ENCODE results near the gene LRMDA.

Gene LRMDA

DNA sequence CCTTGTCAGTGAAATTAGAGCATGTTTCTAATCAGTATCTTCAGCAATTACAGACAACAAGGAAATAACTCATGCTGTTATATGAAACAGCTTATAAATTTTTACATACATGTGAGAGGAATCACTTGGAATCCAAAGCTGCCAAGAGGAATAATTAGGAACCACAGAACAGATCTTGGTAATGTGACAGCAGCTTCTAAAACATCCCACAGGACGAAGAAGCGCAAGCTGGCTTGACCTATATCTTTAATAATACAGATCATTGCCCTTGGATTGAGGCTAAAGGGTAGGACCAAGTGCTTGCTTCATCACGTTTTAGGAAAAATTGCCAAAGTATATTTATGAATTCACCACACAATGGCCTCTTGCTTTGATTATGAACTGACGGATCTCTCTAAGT is 869.8 kb downstream of the LRMDA start:
- Histone ChIP-seq H2AFZ (ENCODE audit: low read length, unreplicated experiment) (no peak overlapping the region), H3K4me1 (ENCODE audit: control insufficient read depth, insufficient read depth, low read length, unreplicated experiment) (no peaks in the 10 kb centered on the region), H3K27me3 (ENCODE audit: insufficient read depth, low read length) (no peaks in the 10 kb centered on the region), H3K36me3 (ENCODE audit: insufficient read depth, low read length) (no peaks in the 10 kb centered on the region), H3K27ac (ENCODE audit: low read depth, low read length) (no peak overlapping the region), H3K79me2 (ENCODE audit: control insufficient read depth, insufficient read depth, low read length, unreplicated experiment) (no peaks in the 10 kb centered on the region), H3K4me3 (ENCODE audit: low read depth, low read length) (no peak overlapping the region)

DNA sequence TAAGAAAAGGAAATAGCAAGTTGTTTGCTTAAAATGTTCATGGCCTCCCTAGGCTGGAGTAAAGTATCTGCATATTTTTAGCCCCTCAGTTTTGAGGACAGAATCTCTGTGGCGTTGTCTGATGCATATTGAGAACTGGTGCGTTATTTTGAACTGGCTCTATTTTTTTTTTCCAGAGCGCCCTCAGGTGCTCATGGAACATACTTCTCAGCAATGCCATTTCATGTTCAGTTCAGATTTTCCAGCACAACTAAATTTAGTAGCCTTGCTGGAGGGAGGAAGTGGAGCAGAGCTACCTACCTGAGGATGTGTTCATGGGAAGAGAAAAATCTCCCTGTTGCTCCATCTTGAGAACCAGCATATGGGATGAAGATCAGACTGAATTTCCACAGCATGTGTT is 870.5 kb downstream of the LRMDA start:
- Histone ChIP-seq H3K4me3 (ENCODE audit: low read depth, low read length) (no peak overlapping the region), H3K4me1 (ENCODE audit: control insufficient read depth, insufficient read depth, low read length, unreplicated experiment) (no peaks in the 10 kb centered on the region), H3K79me2 (ENCODE audit: control insufficient read depth, insufficient read depth, low read length, unreplicated experiment) (no peaks in the 10 kb centered on the region), H3K36me3 (ENCODE audit: insufficient read depth, low read length) (no peaks in the 10 kb centered on the region), H3K27me3 (ENCODE audit: insufficient read depth, low read length) (no peaks in the 10 kb centered on the region), H2AFZ (ENCODE audit: low read length, unreplicated experiment) (no peak overlapping the region), H3K27ac (ENCODE audit: low read depth, low read length) (no peak overlapping the region)

DNA sequence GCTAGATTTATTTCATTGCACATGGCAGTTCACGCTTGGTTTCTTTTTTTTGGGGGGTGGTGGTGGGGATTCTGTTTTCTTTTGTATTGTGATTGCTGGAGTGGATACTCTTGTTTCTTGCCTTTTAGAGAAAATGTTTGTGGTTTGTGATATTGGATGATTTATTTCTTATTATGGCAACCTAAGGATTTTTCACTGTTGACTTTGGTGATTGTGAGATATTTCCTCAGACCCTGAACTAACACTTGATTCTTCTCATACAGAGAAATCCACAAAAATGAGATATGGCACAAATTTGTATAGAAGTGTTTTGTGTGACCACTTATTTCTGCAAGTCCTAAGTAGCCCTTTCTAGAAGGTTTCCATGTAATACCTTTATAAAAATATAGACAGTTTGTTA is 871.1 kb downstream of the LRMDA start:
- Histone ChIP-seq H3K27ac (ENCODE audit: low read depth, low read length) (no peak overlapping the region), H3K4me1 (ENCODE audit: control insufficient read depth, insufficient read depth, low read length, unreplicated experiment) (no peaks in the 10 kb centered on the region), H2AFZ (ENCODE audit: low read length, unreplicated experiment) (no peak overlapping the region), H3K36me3 (ENCODE audit: insufficient read depth, low read length) (no peaks in the 10 kb centered on the region), H3K79me2 (ENCODE audit: control insufficient read depth, insufficient read depth, low read length, unreplicated experiment) (no peaks in the 10 kb centered on the region), H3K27me3 (ENCODE audit: insufficient read depth, low read length) (no peaks in the 10 kb centered on the region), H3K4me3 (ENCODE audit: low read depth, low read length) (no peak overlapping the region)

DNA sequence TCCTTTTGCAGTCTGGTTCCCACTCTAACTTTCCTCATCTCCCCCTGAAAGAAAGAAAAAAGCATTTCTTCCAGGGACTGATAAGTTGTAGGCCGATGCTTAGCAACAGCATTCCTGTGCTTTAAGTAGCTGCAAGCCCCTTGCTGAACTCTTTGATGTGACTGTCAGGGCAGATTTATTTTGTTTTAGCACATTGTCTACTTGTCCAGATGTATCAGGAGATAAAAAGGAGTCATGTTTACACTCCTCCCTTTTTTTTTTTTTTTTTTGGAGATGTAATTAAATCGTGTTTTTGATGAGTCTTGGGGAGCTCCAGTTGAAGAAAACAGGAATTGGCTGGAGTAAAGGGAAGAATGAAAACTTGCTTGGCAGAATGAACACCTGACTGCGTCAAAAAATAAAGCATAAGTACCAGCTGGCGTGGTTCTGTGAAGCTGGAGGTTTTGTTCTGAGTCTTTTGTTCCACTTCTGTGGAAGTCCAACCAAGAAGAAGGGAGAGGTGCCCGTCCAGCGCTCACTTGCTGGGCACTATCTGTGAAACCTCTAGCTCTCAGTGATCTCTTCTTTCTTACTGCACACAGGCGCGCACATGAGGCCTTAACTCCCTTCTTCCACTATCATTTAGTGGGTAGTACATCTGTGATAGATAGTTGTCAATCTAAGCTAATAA is 871.7 kb downstream of the LRMDA start:
- Histone ChIP-seq H3K27me3 (ENCODE audit: insufficient read depth, low read length) (no peaks in the 10 kb centered on the region), H3K27ac (ENCODE audit: low read depth, low read length) (no peak overlapping the region), H3K79me2 (ENCODE audit: control insufficient read depth, insufficient read depth, low read length, unreplicated experiment) (no peaks in the 10 kb centered on the region), H2AFZ (ENCODE audit: low read length, unreplicated experiment) (no peak overlapping the region), H3K4me3 (ENCODE audit: low read depth, low read length) (no peak overlapping the region), H3K4me1 (ENCODE audit: control insufficient read depth, insufficient read depth, low read length, unreplicated experiment) (no peaks in the 10 kb centered on the region), H3K36me3 (ENCODE audit: insufficient read depth, low read length) (no peaks in the 10 kb centered on the region)

DNA sequence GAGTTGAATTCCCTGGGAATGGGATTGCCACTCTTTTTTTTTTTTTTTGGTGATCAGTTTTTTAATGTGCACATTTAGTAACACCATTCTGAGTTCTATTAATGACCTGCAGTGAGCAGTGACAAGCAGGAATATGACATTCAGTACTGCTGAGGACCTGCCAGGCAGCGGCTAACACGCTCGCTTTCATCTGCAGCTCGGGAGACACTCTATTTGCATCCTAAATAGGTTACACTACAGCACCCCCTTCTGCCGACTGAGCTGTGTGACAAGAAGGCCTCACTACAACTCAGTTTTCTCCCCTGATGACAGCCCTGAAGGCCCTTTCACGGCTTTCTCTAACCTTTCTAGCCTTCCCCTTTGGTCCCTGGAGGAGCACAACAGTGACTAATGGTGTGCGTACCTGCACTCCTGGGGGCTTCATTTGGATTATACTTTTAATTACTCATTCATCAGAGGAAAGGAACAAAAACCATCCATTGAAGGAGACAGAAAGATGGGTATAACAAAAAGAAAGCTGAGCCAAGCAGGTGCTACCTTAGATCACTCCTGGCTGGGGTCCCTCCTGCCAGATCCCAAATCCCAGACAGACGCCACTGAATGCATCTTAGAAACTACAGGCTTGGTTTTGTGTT is 872.4 kb downstream of the LRMDA start:
- H3K36me3 ChIP-seq (ENCODE audit: insufficient read depth, low read length), result no peaks in the 10 kb centered on the region
- no peak overlapping the region for H2AFZ ChIP-seq (ENCODE audit: low read length, unreplicated experiment)

DNA sequence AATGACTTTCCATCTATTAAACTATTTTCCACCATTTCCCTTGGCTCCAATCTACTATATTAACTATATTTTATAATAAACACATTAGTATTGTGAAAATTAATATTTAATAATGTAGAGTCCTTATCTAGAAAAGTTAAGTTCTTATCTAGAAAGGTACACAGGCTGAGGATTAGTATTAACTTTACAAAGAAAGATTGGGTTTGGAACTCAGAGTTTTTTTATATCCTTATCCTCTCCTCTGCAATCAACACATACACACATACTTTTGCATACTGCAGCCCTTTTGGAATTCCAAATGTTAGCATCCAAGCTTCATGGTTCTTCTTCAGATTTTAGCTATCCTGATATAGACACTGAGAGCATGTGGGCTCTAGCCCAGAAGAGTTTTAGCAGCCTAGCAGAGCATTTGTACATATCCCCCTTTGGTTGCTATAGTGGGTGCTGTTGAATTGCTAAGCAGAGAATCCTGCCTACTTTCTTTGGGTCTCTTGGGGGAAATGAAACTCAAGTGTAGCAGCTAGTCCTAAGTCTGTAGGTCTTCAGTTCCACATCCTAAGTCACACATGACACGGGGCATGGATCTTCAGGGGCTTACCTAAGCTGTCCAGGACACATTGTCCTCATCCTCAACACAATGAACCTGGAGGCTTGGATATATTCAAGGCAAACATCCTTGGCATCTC is 874.6 kb downstream of the LRMDA start:
- peaks cover 15% of the 10 kb centered on the region for H3K4me1 ChIP-seq (ENCODE audit: control insufficient read depth, insufficient read depth, low read length, unreplicated experiment)

More for the DNA sequence above, 872.4 kb downstream of the LRMDA start:
- no peaks in the 10 kb centered on the region for H3K4me1 ChIP-seq (ENCODE audit: control insufficient read depth, insufficient read depth, low read length, unreplicated experiment)
- H3K4me3 ChIP-seq (ENCODE audit: low read depth, low read length), result no peak overlapping the region
- H3K27ac ChIP-seq (ENCODE audit: low read depth, low read length), result no peak overlapping the region
- H3K27me3 ChIP-seq (ENCODE audit: insufficient read depth, low read length), result no peaks in the 10 kb centered on the region
- no peaks in the 10 kb centered on the region for H3K79me2 ChIP-seq (ENCODE audit: control insufficient read depth, insufficient read depth, low read length, unreplicated experiment)

DNA sequence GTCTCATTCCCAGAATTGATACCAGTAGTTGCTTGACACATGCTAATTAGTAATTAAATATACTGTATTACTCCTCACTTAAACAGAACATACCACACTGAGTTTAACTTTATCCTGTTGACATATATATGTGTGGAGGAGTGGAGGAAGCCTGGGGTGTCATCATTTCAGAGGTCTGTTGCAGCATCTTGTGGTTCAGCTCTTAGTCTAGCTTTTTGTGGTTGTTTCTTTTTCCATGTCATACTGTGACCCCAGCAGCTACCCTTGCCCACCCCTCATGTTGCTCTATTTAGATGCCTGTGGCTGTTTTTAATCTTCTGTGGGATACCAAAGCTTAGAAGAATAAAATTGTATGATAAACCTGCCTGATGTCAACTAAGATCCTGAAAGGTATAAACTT is 875.4 kb downstream of the LRMDA start:
- H3K79me2 ChIP-seq (ENCODE audit: control insufficient read depth, insufficient read depth, low read length, unreplicated experiment), result no peaks in the 10 kb centered on the region
- H3K4me3 ChIP-seq (ENCODE audit: low read depth, low read length), result no peak overlapping the region
- no peaks in the 10 kb centered on the region for H3K27me3 ChIP-seq (ENCODE audit: insufficient read depth, low read length)
- H2AFZ ChIP-seq (ENCODE audit: low read length, unreplicated experiment), result no peak overlapping the region
- no peaks in the 10 kb centered on the region for H3K36me3 ChIP-seq (ENCODE audit: insufficient read depth, low read length)
- H3K4me1 ChIP-seq (ENCODE audit: control insufficient read depth, insufficient read depth, low read length, unreplicated experiment), result peaks cover 15% of the 10 kb centered on the region
- H3K27ac ChIP-seq (ENCODE audit: low read depth, low read length), result no peak overlapping the region

More for the DNA sequence above, 874.6 kb downstream of the LRMDA start:
- Histone ChIP-seq H3K79me2 (ENCODE audit: control insufficient read depth, insufficient read depth, low read length, unreplicated experiment) (no peaks in the 10 kb centered on the region), H2AFZ (ENCODE audit: low read length, unreplicated experiment) (no peak overlapping the region), H3K36me3 (ENCODE audit: insufficient read depth, low read length) (no peaks in the 10 kb centered on the region), H3K27me3 (ENCODE audit: insufficient read depth, low read length) (no peaks in the 10 kb centered on the region), H3K27ac (ENCODE audit: low read depth, low read length) (no peak overlapping the region), H3K4me3 (ENCODE audit: low read depth, low read length) (no peak overlapping the region)

DNA sequence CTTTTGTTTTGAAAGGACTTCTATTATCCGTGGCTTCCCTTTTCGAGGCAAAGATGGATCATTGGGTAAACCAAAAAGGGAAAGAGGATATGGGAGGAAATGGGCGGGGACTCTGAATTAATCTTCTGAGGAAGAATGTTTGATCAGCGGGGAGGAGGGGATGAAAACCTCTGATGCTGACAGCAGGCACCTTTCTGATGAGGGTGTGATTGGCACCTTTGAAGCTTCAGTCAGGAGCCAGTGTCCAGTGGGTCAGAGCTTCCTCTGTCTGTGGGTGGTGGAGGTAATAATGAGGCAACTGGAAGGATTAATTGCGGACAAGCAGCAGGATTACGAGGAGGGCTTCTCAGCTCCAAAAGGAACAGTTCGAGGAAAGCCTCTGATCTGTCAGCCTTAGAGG is 877.6 kb downstream of the LRMDA start:
- H3K4me1 ChIP-seq (ENCODE audit: control insufficient read depth, insufficient read depth, low read length, unreplicated experiment), result peaks cover 15% of the 10 kb centered on the region
- no peaks in the 10 kb centered on the region for H3K79me2 ChIP-seq (ENCODE audit: control insufficient read depth, insufficient read depth, low read length, unreplicated experiment)
- H3K4me3 ChIP-seq (ENCODE audit: low read depth, low read length), result no peak overlapping the region
- no peak overlapping the region for H3K27ac ChIP-seq (ENCODE audit: low read depth, low read length)
- H3K27me3 ChIP-seq (ENCODE audit: insufficient read depth, low read length), result no peaks in the 10 kb centered on the region
- H2AFZ ChIP-seq (ENCODE audit: low read length, unreplicated experiment), result no peak overlapping the region
- no peaks in the 10 kb centered on the region for H3K36me3 ChIP-seq (ENCODE audit: insufficient read depth, low read length)

DNA sequence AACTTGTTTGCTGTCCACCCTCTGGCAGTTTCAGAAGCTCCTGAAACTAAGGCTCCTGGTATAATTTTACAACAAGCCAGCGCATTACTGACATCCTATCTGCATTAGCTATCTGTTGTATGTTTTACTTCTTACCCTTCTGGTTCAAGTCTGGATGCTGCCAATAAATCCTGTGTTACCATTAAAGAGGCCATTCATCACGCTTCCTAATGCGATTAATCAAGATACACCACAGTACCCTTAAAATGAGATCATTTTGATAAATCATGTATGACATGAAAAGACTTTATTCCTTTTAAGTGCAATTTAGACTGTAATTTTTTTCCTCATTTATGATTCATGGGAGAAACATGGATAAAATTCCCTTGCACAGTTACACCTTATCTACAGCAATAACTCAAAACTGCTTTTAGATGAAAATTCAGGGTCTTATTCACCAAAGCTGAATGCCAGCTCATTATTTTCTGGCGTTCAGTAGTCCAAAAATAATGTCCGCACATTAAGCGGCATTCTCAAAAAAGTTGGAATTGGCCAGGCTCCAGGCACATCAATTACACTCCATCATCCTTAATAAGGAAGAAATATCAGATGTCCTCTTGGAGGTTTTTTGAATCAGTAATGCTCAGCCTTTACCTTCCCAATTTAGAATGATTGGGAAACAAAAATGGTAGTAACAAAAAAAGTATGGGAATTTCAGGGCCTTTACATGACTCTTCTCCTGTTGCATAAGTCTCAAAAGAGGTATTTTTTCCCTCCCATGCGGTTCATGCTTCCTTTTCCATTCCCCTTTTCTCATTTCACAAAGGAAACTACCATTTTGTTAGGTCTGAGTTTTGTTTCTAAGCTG is 878.5 kb downstream of the LRMDA start:
- no peaks in the 10 kb centered on the region for H3K27me3 ChIP-seq (ENCODE audit: insufficient read depth, low read length)
- H3K27ac ChIP-seq (ENCODE audit: low read depth, low read length), result no peak overlapping the region
- no peak overlapping the region for H3K4me3 ChIP-seq (ENCODE audit: low read depth, low read length)
- no peaks in the 10 kb centered on the region for H3K36me3 ChIP-seq (ENCODE audit: insufficient read depth, low read length)
- no peaks in the 10 kb centered on the region for H3K79me2 ChIP-seq (ENCODE audit: control insufficient read depth, insufficient read depth, low read length, unreplicated experiment)
- H3K4me1 ChIP-seq (ENCODE audit: control insufficient read depth, insufficient read depth, low read length, unreplicated experiment), result peaks cover 15% of the 10 kb centered on the region
- peak overlapping the region; percentile 22 for H2AFZ ChIP-seq (ENCODE audit: low read length, unreplicated experiment)

DNA sequence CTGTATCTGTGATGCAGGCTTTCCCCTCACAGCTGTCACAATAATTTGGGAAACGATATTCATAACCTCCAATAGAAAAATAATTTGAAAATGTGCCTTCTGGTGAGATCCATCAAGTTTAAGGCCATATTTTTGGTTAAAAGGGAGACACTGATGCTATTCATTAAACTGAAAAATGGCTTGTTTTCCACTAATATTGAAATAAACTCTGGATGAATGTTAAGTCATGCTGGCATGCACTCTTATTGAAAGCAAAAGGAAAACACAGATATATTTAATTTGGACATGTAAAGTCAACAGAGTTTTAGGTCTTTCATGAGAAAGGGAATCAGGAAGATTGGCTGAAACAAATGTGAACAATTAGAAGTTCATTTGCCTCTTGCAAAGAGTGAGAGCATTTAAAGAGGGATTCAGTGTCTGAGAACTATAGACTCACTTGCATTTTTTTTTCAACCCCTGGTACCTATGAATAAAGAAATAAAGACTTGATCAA is 879.2 kb downstream of the LRMDA start:
- Histone ChIP-seq H3K36me3 (ENCODE audit: insufficient read depth, low read length) (no peaks in the 10 kb centered on the region), H3K79me2 (ENCODE audit: control insufficient read depth, insufficient read depth, low read length, unreplicated experiment) (no peaks in the 10 kb centered on the region), H3K27me3 (ENCODE audit: insufficient read depth, low read length) (no peaks in the 10 kb centered on the region), H3K4me1 (ENCODE audit: control insufficient read depth, insufficient read depth, low read length, unreplicated experiment) (peaks cover 15% of the 10 kb centered on the region), H3K4me3 (ENCODE audit: low read depth, low read length) (no peak overlapping the region), H2AFZ (ENCODE audit: low read length, unreplicated experiment) (peak overlapping the region; percentile 22), H3K27ac (ENCODE audit: low read depth, low read length) (no peak overlapping the region)

Data from ACC112 (cell line).